Lung (tissue), 12 donors: Measurements from ENCODE around the gene UBE2F. TPM values are rescaled to one million over a fixed set of nuclear protein-coding genes. Genes with fewer than 3 reads are reported as not detected.
"Not testable (repeated sequence)": the region's sequence is repeated elsewhere in the genome, so short reads cannot be mapped to it uniquely, and the experiment has no call there.

Experiments
- ATAC-seq: fragments of 200-7000 bp; cut with Tn5 transposase; one replicate; pipeline ENCODE4 v1.9.1; 2020; ENCODE audit warnings: moderate number of reproducible peaks; ENCODE audit not compliant: insufficient read depth, low FRiP score
- DNase-seq, 3 donors: peaks; one replicate each; pipeline ENCODE4 v3.0.0-alpha.2; 2013 to 2017
- H3K27ac ChIP-seq, 2 donors: one replicate each; pipeline ENCODE4 v1.5.1; 2013; ENCODE audit warnings: mild to moderate bottlenecking in 2 of 2, moderate library complexity in 2 of 2, control low read depth in 1 of 2, inconsistent platforms in 1 of 2, low read depth in 1 of 2, low read length in 1 of 2
- H3K27me3 ChIP-seq, 3 donors: one replicate each; pipeline ENCODE4 v1.5.1; 2013; ENCODE audit warnings: low read length in 2 of 3; ENCODE audit not compliant: control insufficient read depth in 3 of 3, insufficient read depth in 3 of 3
- H3K36me3 ChIP-seq, 4 donors: one replicate each; pipeline ENCODE4 v1.5.1; 2013; ENCODE audit warnings: low read length in 4 of 4, mild to moderate bottlenecking in 1 of 4, moderate library complexity in 1 of 4; ENCODE audit not compliant: control insufficient read depth in 4 of 4, insufficient read depth in 4 of 4
- H3K4me1 ChIP-seq, 5 donors: one replicate each; pipeline ENCODE4 v1.5.1; 2013; ENCODE audit warnings: low read length in 5 of 5, mild to moderate bottlenecking in 2 of 5, moderate library complexity in 1 of 5; ENCODE audit not compliant: control insufficient read depth in 5 of 5, insufficient read depth in 5 of 5
- H3K4me3 ChIP-seq: one replicate; pipeline ENCODE4 v1.5.1; 2013; ENCODE audit warnings: mild to moderate bottlenecking, control low read depth, moderate library complexity
- H3K9ac ChIP-seq, 2 donors: one replicate each; pipeline ENCODE4 v1.5.1; 2013; ENCODE audit warnings: low read length in 2 of 2, control low read depth in 1 of 2; ENCODE audit not compliant: insufficient read depth in 1 of 2
- H3K9me3 ChIP-seq, 4 donors: one replicate each; pipeline ENCODE4 v1.5.1; 2013; ENCODE audit warnings: low read length in 3 of 4, mild to moderate bottlenecking in 1 of 4, moderate library complexity in 1 of 4; ENCODE audit not compliant: control insufficient read depth in 4 of 4, insufficient read depth in 3 of 4
- WGBS, 2 donors: extraction: QIAGEN DNeasy Blood & Tissue Kit; methylation state at CpG; one replicate each; pipeline ENCODE4 v1.1.7; 2013; 5-methylcytosine and 5-hydroxymethylcytosine counted together
- polyA plus RNA-seq, 2 donors: library from polyadenylated mRNA; stranded (reverse); fragments of 200-250 nt; gene quantifications; one replicate each; pipeline ENCODE4 v1.2.1, GENCODE V29; 2013
- total RNA-seq, 2 donors: library from RNA; depleted of rRNA in 1 of 2; stranded (reverse); fragments of >200 nt in 1 of 2; gene quantifications; one replicate each; pipeline ENCODE4 v1.2.1, GENCODE V29; 2014 to 2021
- TF ChIP-seq, protein P1 (sequence below): IDR thresholded peaks from 2 replicates; pipeline ENCODE4 v1.5.1; 2012; ENCODE audit warnings: mild to moderate bottlenecking; ENCODE audit errors: control extremely low read depth, extremely low read depth
- donor health status: control.
- donor health status: control.
- donor health status: Bipolar disorder and iron deficiency.
- donor health status: healthy.
- donor health status: DM: yes; HTN: yes; CAD: no.

The UBE2F gene
- total and polyA plus RNA-seq, 4 donors = 30.3 to 63.3 (median 46.8) TPM

DNA sequence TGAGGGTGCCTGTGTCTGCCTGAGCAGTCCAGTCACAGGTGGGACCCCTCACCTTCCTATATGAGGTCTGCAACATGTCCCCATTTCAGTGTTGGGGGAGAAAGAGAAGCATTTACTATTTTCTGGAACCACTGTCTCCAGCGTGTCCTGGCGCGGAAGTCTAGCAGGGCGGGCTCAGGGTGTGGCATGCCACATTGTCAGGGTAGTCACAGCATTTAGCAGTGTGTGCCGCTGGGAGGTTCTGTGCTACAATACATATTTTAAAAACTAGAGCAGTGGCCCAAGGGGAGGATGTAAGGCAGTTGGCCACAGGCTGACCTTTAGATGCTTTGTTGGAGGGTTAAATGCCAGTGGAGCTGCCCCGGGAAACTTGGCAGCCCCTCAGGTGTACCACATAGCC is 12.5 kb downstream of the UBE2F start:
- WGBS, 2 donors = 94 to 95% methylated on average over 6 of the region's 6 CpGs
- ATAC-seq = no peak
- Histone ChIP-seq H3K27ac (no peak overlapping the region), H3K9me3 (no peaks in the 10 kb centered on the region), H3K4me3 (no peak overlapping the region), H3K4me1 (peaks cover 0 to 8% (median 4%) of the 10 kb centered on the region in 5 donors), H3K9ac (no peak overlapping the region), H3K27me3 (no peaks in the 10 kb centered on the region), H3K36me3 (peaks cover 0 to 13% (median 3%) of the 10 kb centered on the region in 4 donors)
- TF ChIP-seq, protein P1, sequence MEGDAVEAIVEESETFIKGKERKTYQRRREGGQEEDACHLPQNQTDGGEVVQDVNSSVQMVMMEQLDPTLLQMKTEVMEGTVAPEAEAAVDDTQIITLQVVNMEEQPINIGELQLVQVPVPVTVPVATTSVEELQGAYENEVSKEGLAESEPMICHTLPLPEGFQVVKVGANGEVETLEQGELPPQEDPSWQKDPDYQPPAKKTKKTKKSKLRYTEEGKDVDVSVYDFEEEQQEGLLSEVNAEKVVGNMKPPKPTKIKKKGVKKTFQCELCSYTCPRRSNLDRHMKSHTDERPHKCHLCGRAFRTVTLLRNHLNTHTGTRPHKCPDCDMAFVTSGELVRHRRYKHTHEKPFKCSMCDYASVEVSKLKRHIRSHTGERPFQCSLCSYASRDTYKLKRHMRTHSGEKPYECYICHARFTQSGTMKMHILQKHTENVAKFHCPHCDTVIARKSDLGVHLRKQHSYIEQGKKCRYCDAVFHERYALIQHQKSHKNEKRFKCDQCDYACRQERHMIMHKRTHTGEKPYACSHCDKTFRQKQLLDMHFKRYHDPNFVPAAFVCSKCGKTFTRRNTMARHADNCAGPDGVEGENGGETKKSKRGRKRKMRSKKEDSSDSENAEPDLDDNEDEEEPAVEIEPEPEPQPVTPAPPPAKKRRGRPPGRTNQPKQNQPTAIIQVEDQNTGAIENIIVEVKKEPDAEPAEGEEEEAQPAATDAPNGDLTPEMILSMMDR = no peak
- no peak for DNase-seq

- no peak overlapping the region for H3K4me3 ChIP-seq
- no peak overlapping the region for H3K27ac ChIP-seq
- DNase-seq (no peak), ATAC-seq (no peak)
- WGBS, 2 donors = 24 to 47% methylated on average over 1 of the region's 1 CpG
- no peaks in the 10 kb centered on the region for H3K27me3 ChIP-seq
- H3K36me3 ChIP-seq = peaks cover 0 to 13% (median 3%) of the 10 kb centered on the region in 4 donors
- H3K9ac ChIP-seq = no peak overlapping the region
- H3K9me3 ChIP-seq = no peaks in the 10 kb centered on the region
- TF ChIP-seq, protein P1 = no peak
- peaks cover 0 to 8% (median 4%) of the 10 kb centered on the region in 5 donors for H3K4me1 ChIP-seq
Measured at GRCh38 chr2:237980087-237980486, 13.3 kb downstream of the UBE2F start.

DNA sequence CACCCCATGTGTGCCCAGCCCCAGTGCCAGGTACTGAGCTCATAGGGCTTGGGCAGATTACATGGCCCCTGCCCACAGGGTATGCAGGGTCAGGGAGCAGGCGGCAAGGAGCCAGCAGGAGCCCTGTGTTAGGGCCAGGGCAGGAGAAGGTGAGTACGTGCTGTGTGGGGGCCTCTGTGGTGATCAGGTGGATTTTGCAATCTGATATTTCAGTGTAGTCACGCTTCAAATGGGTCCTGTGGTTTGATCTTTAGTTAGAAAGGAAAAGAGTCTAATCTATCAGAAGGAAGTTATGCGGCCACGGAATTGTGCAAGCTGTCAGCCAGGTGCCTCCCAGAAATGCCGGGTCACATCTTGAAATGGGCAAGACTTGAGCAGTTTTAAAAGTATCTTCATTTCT is 13.9 kb downstream of the UBE2F start:
- ATAC-seq = no peak
- Histone ChIP-seq H3K27ac (no peak overlapping the region), H3K4me1 (peaks cover 0 to 8% (median 4%) of the 10 kb centered on the region in 5 donors), H3K4me3 (no peak overlapping the region), H3K9me3 (no peaks in the 10 kb centered on the region), H3K36me3 (peaks cover 0 to 12% (median 0%) of the 10 kb centered on the region in 4 donors), H3K9ac (no peak overlapping the region), H3K27me3 (no peaks in the 10 kb centered on the region)
- WGBS, 2 donors = 36 to 71% methylated on average over 6 of the region's 6 CpGs
- TF ChIP-seq, protein P1 = no peak
- DNase-seq = no peak

DNA sequence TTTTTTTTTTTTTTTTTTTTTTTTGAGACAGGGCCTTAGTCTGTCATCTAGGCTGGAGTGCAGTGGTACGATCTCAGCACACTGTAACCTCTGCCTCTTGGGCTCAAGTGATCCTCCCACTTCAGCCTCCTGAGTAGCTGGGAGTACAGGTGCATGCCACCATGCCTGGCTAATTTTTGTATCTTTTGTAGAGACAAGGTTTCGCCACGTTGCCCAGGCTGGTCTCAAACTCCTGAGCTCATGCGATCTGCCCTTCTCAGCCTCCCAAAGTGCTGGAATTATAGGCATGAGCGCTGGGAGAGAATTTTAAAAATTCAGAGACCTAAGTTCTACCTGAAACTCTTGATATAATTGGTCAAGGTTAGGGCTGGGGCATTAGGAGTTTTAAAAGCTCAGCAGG is 14.8 kb downstream of the UBE2F start:
- not testable (repeated sequence) for H3K27ac ChIP-seq, H3K9ac ChIP-seq, DNase-seq, H3K4me3 ChIP-seq, H3K4me1 ChIP-seq, H3K9me3 ChIP-seq, H3K36me3 ChIP-seq, H3K27me3 ChIP-seq, ATAC-seq
- WGBS, 2 donors = 86 to 97% methylated on average over 5 of the region's 5 CpGs
